Skeletal muscle satellite cell (primary cell): ENCODE measurements around the gene PHACTR4.

Experiments
- H3K27me3 ChIP-seq: 2 replicates; pipeline ENCODE4 v1.7.0; 2013; ENCODE audit warnings: low read length; ENCODE audit not compliant: control insufficient read depth, insufficient read depth
- H3K36me3 ChIP-seq: 2 replicates; pipeline ENCODE4 v1.7.0; 2013; ENCODE audit warnings: mild to moderate bottlenecking, control low read depth, low read length; ENCODE audit not compliant: insufficient read depth
- H3K4me1 ChIP-seq: 2 replicates; pipeline ENCODE4 v1.7.0; 2013; ENCODE audit warnings: low read length; ENCODE audit not compliant: control insufficient read depth, insufficient read depth
- H3K4me2 ChIP-seq: 2 replicates; pipeline ENCODE4 v1.7.0; 2013; ENCODE audit warnings: mild to moderate bottlenecking, low read length
- H3K4me3 ChIP-seq: 2 replicates; pipeline ENCODE4 v1.7.0; 2013; ENCODE audit warnings: low read length
- H3K9ac ChIP-seq: 2 replicates; pipeline ENCODE4 v1.7.0; 2013; ENCODE audit warnings: mild to moderate bottlenecking, low read depth, low read length, moderate library complexity
- H3K9me3 ChIP-seq: replicated peaks from 2 replicates; pipeline ENCODE4 v1.7.0; 2013; ENCODE audit warnings: mild to moderate bottlenecking, control low read depth, low read length

PHACTR4 gene

GRCh38 chr1:28412731-28413130 is 43.2 kb downstream of the PHACTR4 start:
- Histone ChIP-seq H3K36me3 (peaks cover 7% of the 10 kb centered on the region), H3K27me3 (no peaks in the 10 kb centered on the region), H3K4me1 (peaks cover 19% of the 10 kb centered on the region)

GRCh38 chr1:28416509-28417194 is 47.1 kb downstream of the PHACTR4 start:
- peaks cover 21% of the 10 kb centered on the region for H3K4me1 ChIP-seq
- peak overlapping the region; percentile 41 for H3K9ac ChIP-seq
- no peaks in the 10 kb centered on the region for H3K27me3 ChIP-seq
- peak overlapping the region; percentile 66 for H3K4me2 ChIP-seq
- no peak overlapping the region for H3K4me3 ChIP-seq
- H3K36me3 ChIP-seq: no peaks in the 10 kb centered on the region
- no peaks in the 10 kb centered on the region for H3K9me3 ChIP-seq

More at GRCh38 chr1:28412731-28413130, 43.2 kb downstream of the PHACTR4 start:
- H3K4me3 ChIP-seq: no peak overlapping the region
- no peak overlapping the region for H3K4me2 ChIP-seq
- no peaks in the 10 kb centered on the region for H3K9me3 ChIP-seq
- no peak overlapping the region for H3K9ac ChIP-seq

- Histone ChIP-seq H3K9ac (peak overlapping the region; percentile 41), H3K4me1 (peaks cover 28% of the 10 kb centered on the region), H3K4me2 (peak overlapping the region; percentile 66), H3K9me3 (no peaks in the 10 kb centered on the region), H3K36me3 (no peaks in the 10 kb centered on the region), H3K27me3 (no peaks in the 10 kb centered on the region), H3K4me3 (no peak overlapping the region)
These were observed 47.9 kb downstream of the PHACTR4 start for GRCh38 chr1:28417441-28417922.

GRCh38 chr1:28417926-28418637 is 48.5 kb downstream of the PHACTR4 start:
- Histone ChIP-seq H3K4me3 (no peak overlapping the region), H3K9ac (no peak overlapping the region), H3K4me1 (peaks cover 30% of the 10 kb centered on the region), H3K27me3 (no peaks in the 10 kb centered on the region), H3K4me2 (peak overlapping the region; percentile 66), H3K9me3 (no peaks in the 10 kb centered on the region), H3K36me3 (no peaks in the 10 kb centered on the region)

- Histone ChIP-seq H3K4me3 (no peak overlapping the region), H3K9me3 (no peaks in the 10 kb centered on the region), H3K4me1 (peaks cover 27% of the 10 kb centered on the region), H3K9ac (no peak overlapping the region), H3K36me3 (no peaks in the 10 kb centered on the region), H3K27me3 (no peaks in the 10 kb centered on the region), H3K4me2 (peak overlapping the region; percentile 12)
These were observed 52.2 kb downstream of the PHACTR4 start for GRCh38 chr1:28421744-28422143.

GRCh38 chr1:28426831-28427230 is 57.3 kb downstream of the PHACTR4 start:
- no peak overlapping the region for H3K9ac ChIP-seq
- no peaks in the 10 kb centered on the region for H3K9me3 ChIP-seq
- no peaks in the 10 kb centered on the region for H3K36me3 ChIP-seq
- H3K4me2 ChIP-seq: no peak overlapping the region
- H3K27me3 ChIP-seq: no peaks in the 10 kb centered on the region
- peaks cover 14% of the 10 kb centered on the region for H3K4me1 ChIP-seq
- H3K4me3 ChIP-seq: no peak overlapping the region

- no peak overlapping the region for H3K4me3 ChIP-seq
- H3K9ac ChIP-seq: no peak overlapping the region
- no peaks in the 10 kb centered on the region for H3K36me3 ChIP-seq
- no peaks in the 10 kb centered on the region for H3K27me3 ChIP-seq
- no peaks in the 10 kb centered on the region for H3K9me3 ChIP-seq
- H3K4me1 ChIP-seq: peaks cover 6% of the 10 kb centered on the region
- no peak overlapping the region for H3K4me2 ChIP-seq
These were observed 58.5 kb downstream of the PHACTR4 start for GRCh38 chr1:28428012-28428411.

GRCh38 chr1:28428990-28429520 is 59.5 kb downstream of the PHACTR4 start:
- no peak overlapping the region for H3K4me3 ChIP-seq
- H3K4me2 ChIP-seq: no peak overlapping the region
- H3K9me3 ChIP-seq: no peaks in the 10 kb centered on the region
- H3K27me3 ChIP-seq: no peaks in the 10 kb centered on the region
- peaks cover 6% of the 10 kb centered on the region for H3K4me1 ChIP-seq
- H3K36me3 ChIP-seq: no peaks in the 10 kb centered on the region
- no peak overlapping the region for H3K9ac ChIP-seq

- Histone ChIP-seq H3K4me3 (no peak overlapping the region), H3K27me3 (no peaks in the 10 kb centered on the region), H3K4me1 (peaks cover 36% of the 10 kb centered on the region), H3K4me2 (no peak overlapping the region), H3K9me3 (no peaks in the 10 kb centered on the region), H3K9ac (no peak overlapping the region), H3K36me3 (no peaks in the 10 kb centered on the region)
These were observed 66.8 kb downstream of the PHACTR4 start for GRCh38 chr1:28436211-28436769.

GRCh38 chr1:28437264-28437923 is 67.9 kb downstream of the PHACTR4 start:
- no peaks in the 10 kb centered on the region for H3K9me3 ChIP-seq
- peak overlapping the region; percentile 67 for H3K4me2 ChIP-seq
- H3K9ac ChIP-seq: peak overlapping the region; percentile 19
- H3K36me3 ChIP-seq: no peaks in the 10 kb centered on the region
- H3K4me1 ChIP-seq: peaks cover 38% of the 10 kb centered on the region
- peak overlapping the region; percentile 10 for H3K4me3 ChIP-seq
- no peaks in the 10 kb centered on the region for H3K27me3 ChIP-seq
